Choroid plexus epithelial cell (primary cell): ENCODE results near the gene ELF3.

Experiments
- DNase-seq: peaks from one replicate; pipeline ENCODE4 v3.0.0-alpha.2; 2010; ENCODE audit warnings: low read depth
- H3K4me3 ChIP-seq: 2 replicates; pipeline ENCODE4 v1.5.1; 2011; ENCODE audit warnings: low read depth, mild to moderate bottlenecking, control low read depth, low read length, moderate library complexity
- TF ChIP-seq, protein P1 (sequence below): conservative IDR thresholded peaks from 2 replicates; pipeline ENCODE4 v1.5.1; 2011; ENCODE audit warnings: low read depth, mild to moderate bottlenecking, control low read depth, inconsistent platforms, low read length, moderate library complexity

Gene ELF3

DNA sequence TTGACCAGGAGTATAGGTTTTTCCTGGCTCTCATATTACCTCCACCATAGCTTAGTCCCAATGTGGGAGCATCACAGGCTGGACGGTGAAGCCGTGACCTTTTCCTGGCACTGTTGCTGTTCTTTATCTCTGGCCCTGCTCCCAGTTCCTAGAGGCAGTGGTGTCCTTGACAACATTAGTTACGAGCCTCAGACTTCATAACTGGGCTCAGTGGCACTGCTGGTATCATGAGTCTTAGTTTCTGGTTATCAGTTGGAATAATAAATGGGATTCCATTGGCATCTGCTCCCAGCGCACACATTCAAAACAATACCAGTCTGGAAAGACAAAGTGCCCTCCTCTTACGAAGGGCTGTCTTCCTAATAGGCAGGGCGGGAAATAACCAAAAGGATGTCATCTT lies 20.0 kb upstream of the ELF3 start:
- no peak overlapping the region for H3K4me3 ChIP-seq
- DNase-seq, result no peak
- TF ChIP-seq, protein P1, sequence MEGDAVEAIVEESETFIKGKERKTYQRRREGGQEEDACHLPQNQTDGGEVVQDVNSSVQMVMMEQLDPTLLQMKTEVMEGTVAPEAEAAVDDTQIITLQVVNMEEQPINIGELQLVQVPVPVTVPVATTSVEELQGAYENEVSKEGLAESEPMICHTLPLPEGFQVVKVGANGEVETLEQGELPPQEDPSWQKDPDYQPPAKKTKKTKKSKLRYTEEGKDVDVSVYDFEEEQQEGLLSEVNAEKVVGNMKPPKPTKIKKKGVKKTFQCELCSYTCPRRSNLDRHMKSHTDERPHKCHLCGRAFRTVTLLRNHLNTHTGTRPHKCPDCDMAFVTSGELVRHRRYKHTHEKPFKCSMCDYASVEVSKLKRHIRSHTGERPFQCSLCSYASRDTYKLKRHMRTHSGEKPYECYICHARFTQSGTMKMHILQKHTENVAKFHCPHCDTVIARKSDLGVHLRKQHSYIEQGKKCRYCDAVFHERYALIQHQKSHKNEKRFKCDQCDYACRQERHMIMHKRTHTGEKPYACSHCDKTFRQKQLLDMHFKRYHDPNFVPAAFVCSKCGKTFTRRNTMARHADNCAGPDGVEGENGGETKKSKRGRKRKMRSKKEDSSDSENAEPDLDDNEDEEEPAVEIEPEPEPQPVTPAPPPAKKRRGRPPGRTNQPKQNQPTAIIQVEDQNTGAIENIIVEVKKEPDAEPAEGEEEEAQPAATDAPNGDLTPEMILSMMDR, result no peak

DNA sequence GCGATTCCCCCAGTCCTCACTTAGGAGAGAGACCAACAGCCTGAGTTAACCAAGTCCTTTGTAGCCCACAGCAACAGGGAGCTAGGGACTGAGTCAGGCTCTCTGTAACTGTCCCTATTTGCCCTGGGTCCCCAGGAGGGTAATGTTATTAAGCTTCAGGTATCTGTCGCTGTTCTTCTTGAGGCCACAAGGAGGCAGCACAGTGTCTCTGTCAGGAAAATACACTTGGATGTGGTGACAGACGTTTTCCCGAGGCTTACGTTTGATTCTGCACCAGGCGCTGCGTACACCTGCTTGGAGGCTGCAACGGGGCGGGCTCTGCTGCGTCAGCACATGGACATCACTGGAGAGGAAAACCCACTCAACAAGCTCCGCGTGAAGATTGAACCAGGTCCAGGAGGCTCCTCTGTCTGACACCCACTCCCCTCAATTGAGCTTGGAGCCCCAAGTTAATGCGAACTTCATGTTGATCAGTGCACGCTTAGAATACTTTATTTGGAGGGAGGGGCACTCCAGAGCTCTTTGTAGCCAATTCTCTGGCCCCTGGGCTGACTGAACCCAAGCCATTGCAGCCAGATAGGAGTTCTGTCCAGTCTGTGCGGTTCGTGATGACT lies 10.7 kb upstream of the ELF3 start:
- TF ChIP-seq, protein P1, result peak; percentile 82
- peak; percentile 72 for DNase-seq
- H3K4me3 ChIP-seq, result no peak overlapping the region

DNA sequence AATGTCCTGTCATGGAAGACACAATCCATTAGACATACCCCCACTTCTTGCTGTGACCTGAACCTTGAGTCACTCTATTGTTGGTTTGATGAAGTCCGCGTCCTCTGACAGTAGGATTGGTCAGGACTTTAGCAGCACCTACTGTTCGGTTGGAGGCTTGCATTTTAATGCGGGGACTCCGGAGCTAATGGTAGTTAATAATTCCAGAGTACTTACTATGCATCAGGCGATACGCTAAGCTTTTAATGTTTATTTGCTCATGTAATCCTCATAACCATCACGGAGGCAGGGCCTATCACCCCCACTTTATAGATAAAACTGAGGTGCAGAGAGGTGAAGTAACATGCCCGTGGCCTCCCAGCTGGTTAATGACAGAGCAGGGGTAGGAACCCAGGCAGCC lies 7.9 kb upstream of the ELF3 start:
- H3K4me3 ChIP-seq, result no peak overlapping the region
- TF ChIP-seq, protein P1, result peak; percentile 2
- no peak for DNase-seq

DNA sequence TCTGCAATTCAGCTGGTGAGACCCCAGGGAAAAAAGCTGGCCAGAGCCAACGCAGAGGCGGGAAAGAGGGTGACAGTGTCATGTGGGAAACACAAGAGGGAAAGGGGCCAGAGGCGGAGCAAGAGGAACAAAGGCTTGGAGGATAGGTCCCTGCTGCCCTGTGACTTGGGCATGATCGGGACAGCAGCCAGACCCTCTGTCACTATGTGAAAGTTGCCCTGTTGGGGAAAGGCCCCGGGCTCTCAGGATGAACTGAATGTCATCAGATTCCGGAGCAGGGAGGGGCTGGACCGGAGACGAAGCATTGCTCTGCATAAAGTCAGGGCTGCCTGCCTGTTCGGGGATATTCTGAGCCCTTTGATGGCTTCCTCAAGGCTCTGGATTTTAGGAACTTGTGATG lies 5.7 kb upstream of the ELF3 start:
- no peak overlapping the region for H3K4me3 ChIP-seq
- DNase-seq, result no peak
- TF ChIP-seq, protein P1, result no peak

DNA sequence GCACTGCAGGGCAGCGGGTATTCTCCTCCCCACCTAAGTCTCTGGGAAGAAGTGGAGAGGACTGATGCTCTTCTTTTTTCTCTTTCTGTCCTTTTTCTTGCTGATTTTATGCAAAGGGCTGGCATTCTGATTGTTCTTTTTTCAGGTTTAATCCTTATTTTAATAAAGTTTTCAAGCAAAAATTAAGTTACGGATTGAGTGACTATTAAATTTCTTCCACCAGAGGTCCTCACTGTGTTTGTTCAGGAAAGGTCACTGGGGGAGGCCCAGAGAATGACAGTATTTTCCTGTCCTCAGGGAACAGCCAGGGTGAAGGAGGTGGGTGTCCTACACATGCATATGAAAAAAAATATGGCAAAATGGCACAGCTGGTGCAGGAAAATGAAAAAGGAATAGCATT lies 4.4 kb upstream of the ELF3 start:
- TF ChIP-seq, protein P1, result peak; percentile 64
- no peak overlapping the region for H3K4me3 ChIP-seq
- peak; percentile 57 for DNase-seq

DNA sequence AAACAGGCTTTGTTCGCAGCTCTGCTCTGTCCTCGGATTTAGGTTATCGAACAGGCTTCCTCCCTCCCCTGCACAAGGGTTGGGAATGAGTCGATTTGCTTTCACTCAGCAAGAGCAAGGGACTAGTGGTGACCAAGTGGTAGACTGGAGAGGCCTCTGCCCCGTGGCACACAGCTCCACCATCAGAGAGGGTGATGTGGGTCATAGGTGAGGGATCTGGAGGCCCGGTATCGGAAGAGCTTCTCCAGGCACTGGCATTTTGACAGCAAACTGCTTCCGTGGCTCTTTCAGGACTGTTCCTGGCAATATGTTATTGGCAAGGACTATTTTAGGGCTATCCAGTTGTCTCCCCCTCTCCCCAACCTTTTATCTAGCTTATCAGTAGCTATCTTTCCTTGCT lies 3.1 kb upstream of the ELF3 start:
- TF ChIP-seq, protein P1, result no peak
- H3K4me3 ChIP-seq, result no peak overlapping the region
- DNase-seq, result no peak

DNA sequence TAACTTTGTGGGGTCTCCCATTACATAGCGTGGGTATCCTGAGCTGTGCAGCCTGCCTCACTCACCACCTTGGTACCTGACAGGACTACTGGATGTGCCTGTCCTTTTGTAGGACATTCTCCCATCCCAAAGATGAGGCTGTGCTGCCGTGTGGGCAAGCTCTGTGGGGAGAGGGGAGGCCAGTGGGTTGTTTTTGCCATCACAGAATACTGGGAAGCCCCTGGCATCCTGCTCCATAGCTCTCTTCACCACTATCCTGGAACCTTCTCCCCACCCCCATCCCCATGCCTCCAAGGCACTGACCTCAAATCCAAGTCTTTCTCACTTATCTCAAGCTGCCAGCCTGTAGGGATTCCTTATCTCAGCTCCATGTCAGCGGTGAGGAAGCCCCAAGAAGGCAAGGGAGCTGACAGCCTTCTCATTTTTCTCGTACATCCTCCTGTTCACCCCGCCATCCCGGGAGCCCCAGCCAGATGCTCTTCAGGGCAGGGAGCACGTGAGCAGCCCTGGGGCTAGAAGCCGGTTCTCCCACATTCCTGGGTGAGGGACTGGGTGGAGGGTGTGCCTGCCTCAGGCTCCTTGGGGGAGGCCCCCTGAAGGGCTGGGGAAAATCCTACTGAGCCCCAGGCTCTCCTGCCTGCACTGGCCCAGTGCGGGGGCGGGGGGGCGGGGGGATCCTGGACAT lies 2.4 kb upstream of the ELF3 start:
- no peak overlapping the region for H3K4me3 ChIP-seq
- no peak for DNase-seq
- TF ChIP-seq, protein P1, result no peak
